H1 (cell line): ENCODE results near the gene EWSR1. TPM values are rescaled to one million over a fixed set of nuclear protein-coding genes. Genes with fewer than 3 reads are reported as not detected.

ENCODE experiments used
- CTCF ChIA-PET: fragments of 300-600 bp; sonication (Branson Sonifier 250); formaldehyde crosslinking; loops from one replicate; lab custom pipeline; 2021; ENCODE audit not compliant: partially characterized antibody; lab: Charles Lee
- POLR2A ChIA-PET: fragments of 300-600 bp; sonication (Branson Sonifier 250); formaldehyde crosslinking; loops from one replicate; lab custom pipeline; 2021; ENCODE audit warnings: inconsistent platforms; ENCODE audit not compliant: partially characterized antibody; lab: Charles Lee
- DNase-seq, 2 experiments: peaks; one replicate each; pipeline versions ENCODE4 v3.0.0 to v3.0.0-alpha.2; 2010 to 2022; ENCODE audit warnings: low spot score in 2 of 2, low read depth in 1 of 2, mixed read lengths in 1 of 2
- FAIRE-seq: peaks from 2 replicates; lab custom pipeline; 2011; peaks lifted over from hg19 to GRCh38; lab: Jason Lieb, UNC
- H2AFZ ChIP-seq: 2 replicates; pipeline ENCODE4 v1.8.1; 2012; ENCODE audit warnings: low read length, inconsistent platforms
- H2AK5ac ChIP-seq: 2 replicates; pipeline ENCODE4 v1.6.1; 2013; ENCODE audit warnings: low read depth, low read length
- H2BK120ac ChIP-seq: replicated peaks from 2 replicates; pipeline ENCODE3; 2013; ENCODE audit warnings: low read depth, low read length, inconsistent platforms
- H2BK12ac ChIP-seq: 2 replicates; pipeline ENCODE4 v1.6.1; 2013; ENCODE audit warnings: low read depth, low read length
- H2BK15ac ChIP-seq: 2 replicates; pipeline ENCODE4 v1.6.1; 2013; ENCODE audit warnings: low read length
- H2BK20ac ChIP-seq: 2 replicates; pipeline ENCODE4 v1.6.1; 2013; ENCODE audit warnings: low read length
- H2BK5ac ChIP-seq: 2 replicates; pipeline ENCODE4 v1.6.1; 2013; ENCODE audit warnings: low read depth, low read length
- H3K14ac ChIP-seq: 2 replicates; pipeline ENCODE4 v1.6.1; 2013; ENCODE audit warnings: inconsistent platforms; ENCODE audit not compliant: insufficient read length
- H3K18ac ChIP-seq: 2 replicates; pipeline ENCODE4 v1.6.1; 2013; ENCODE audit warnings: low read length; ENCODE audit errors: extremely low read depth
- H3K23ac ChIP-seq: 2 replicates; pipeline ENCODE4 v1.6.1; 2013; ENCODE audit warnings: inconsistent platforms; ENCODE audit not compliant: insufficient read length
- H3K23me2 ChIP-seq: 2 replicates; pipeline ENCODE4 v1.6.1; 2013; ENCODE audit warnings: low read depth, low read length
- H3K27ac ChIP-seq: 2 replicates; pipeline ENCODE4 v1.6.1; 2011; ENCODE audit warnings: low read depth, low read length, inconsistent platforms
- H3K27me3 ChIP-seq, 4 experiments: replicated peaks in 1 of 4; 1 replicate in 1 of 4; 2 replicates in 3 of 4; pipeline versions ENCODE4 v1.6.1 to v1.8.1; 2011 to 2013; ENCODE audit warnings: low read length in 3 of 4, mild to moderate bottlenecking in 3 of 4, inconsistent platforms in 2 of 4, mixed read lengths in 2 of 4, moderate library complexity in 1 of 4; ENCODE audit not compliant: control insufficient read depth in 3 of 4, insufficient read depth in 3 of 4; ENCODE audit errors: extremely low read depth in 1 of 4
- H3K36me3 ChIP-seq, 4 experiments: 2 replicates each; pipeline versions ENCODE4 v1.6.1 to v1.8.1; 2011 to 2013; ENCODE audit warnings: mild to moderate bottlenecking in 4 of 4, low read length in 3 of 4, moderate library complexity in 2 of 4, control low read depth in 1 of 4, inconsistent platforms in 1 of 4; ENCODE audit not compliant: insufficient read depth in 4 of 4, control insufficient read depth in 2 of 4
- H3K4ac ChIP-seq: replicated peaks from 2 replicates; pipeline ENCODE3; 2013; ENCODE audit warnings: low read length, low read depth, mixed read lengths, inconsistent platforms; ENCODE audit not compliant: insufficient read length
- H3K4me1 ChIP-seq, 4 experiments: replicated peaks in 1 of 4; 1 replicate in 1 of 4; 2 replicates in 3 of 4; pipeline versions ENCODE4 v1.6.1 to v1.8.1; 2011 to 2013; ENCODE audit warnings: low read length in 3 of 4, inconsistent platforms in 2 of 4, mixed read lengths in 1 of 4; ENCODE audit not compliant: insufficient read depth in 4 of 4, control insufficient read depth in 3 of 4
- H3K4me2 ChIP-seq, 2 experiments: 2 replicates each; pipeline versions ENCODE4 v1.6.1 to v1.8.1; 2011 to 2013; ENCODE audit warnings: low read depth in 2 of 2, low read length in 2 of 2, control low read depth in 1 of 2, inconsistent platforms in 1 of 2, mild to moderate bottlenecking in 1 of 2; ENCODE audit not compliant: insufficient read depth in 1 of 2
- H3K4me3 ChIP-seq, 4 experiments: fragments of 200-600, 300-600 bp in 1 of 4; sonication (generic), shearing (Covaris generic), sonication (Bioruptor Twin) in 1 of 4; 2 replicates each; pipeline versions ENCODE4 v1.5.1 to v1.8.1; 2011 to 2016; ENCODE audit warnings: low read length in 4 of 4, low read depth in 3 of 4, control low read depth in 2 of 4, inconsistent platforms in 2 of 4, mild to moderate bottlenecking in 2 of 4, mixed read lengths in 1 of 4, moderate library complexity in 1 of 4; ENCODE audit not compliant: insufficient read depth in 2 of 4; ENCODE audit errors: extremely low read depth in 1 of 4
- H3K56ac ChIP-seq: replicated peaks from 2 replicates; pipeline ENCODE3; 2013; ENCODE audit warnings: low read depth, mild to moderate bottlenecking, mixed read lengths, low read length, inconsistent platforms; ENCODE audit not compliant: insufficient read length
- H3K79me1 ChIP-seq: 2 replicates; pipeline ENCODE4 v1.6.1; 2013; ENCODE audit warnings: low read depth, low read length, control low read depth
- H3K79me2 ChIP-seq, 2 experiments: 2 replicates each; pipeline versions ENCODE4 v1.6.1 to v1.8.1; 2012 to 2013; ENCODE audit warnings: low read length in 2 of 2, mild to moderate bottlenecking in 2 of 2, inconsistent platforms in 1 of 2; ENCODE audit not compliant: insufficient read depth in 2 of 2, control insufficient read depth in 1 of 2
- H3K9ac ChIP-seq, 4 experiments: replicated peaks in 1 of 4; 1 replicate in 1 of 4; 2 replicates in 3 of 4; pipeline versions ENCODE4 v1.6.1 to v1.8.1; 2011 to 2013; ENCODE audit warnings: low read depth in 3 of 4, low read length in 3 of 4, control low read depth in 2 of 4, mild to moderate bottlenecking in 2 of 4, moderate library complexity in 2 of 4, inconsistent platforms in 1 of 4; ENCODE audit errors: extremely low read depth in 1 of 4
- H3K9me3 ChIP-seq, 2 experiments: 2 replicates each; pipeline versions ENCODE4 v1.6.1 to v1.8.1; 2012 to 2013; ENCODE audit warnings: mild to moderate bottlenecking in 2 of 2, moderate library complexity in 2 of 2, control low read depth in 1 of 2, inconsistent platforms in 1 of 2, low read depth in 1 of 2, low read length in 1 of 2, mixed read lengths in 1 of 2; ENCODE audit not compliant: insufficient read depth in 2 of 2
- H4K20me1 ChIP-seq, 2 experiments: replicated peaks in 1 of 2; 2 replicates each; pipeline versions ENCODE3 to v1.8.1; 2011 to 2013; ENCODE audit warnings: inconsistent platforms in 2 of 2, low read length in 2 of 2, mild to moderate bottlenecking in 1 of 2; ENCODE audit not compliant: insufficient read depth in 2 of 2, control insufficient read depth in 1 of 2
- H4K5ac ChIP-seq: 2 replicates; pipeline ENCODE4 v1.6.1; 2013; ENCODE audit warnings: low read length, low read depth, mixed read lengths, inconsistent platforms; ENCODE audit not compliant: insufficient read length
- H4K8ac ChIP-seq: 2 replicates; pipeline ENCODE4 v1.8.0; 2013; ENCODE audit warnings: mild to moderate bottlenecking, moderate library complexity, low read length, inconsistent platforms; ENCODE audit not compliant: insufficient read depth; ENCODE audit errors: extremely low read depth
- H4K91ac ChIP-seq: replicated peaks from 2 replicates; pipeline ENCODE3; 2013; ENCODE audit warnings: low read length, mixed read lengths, inconsistent platforms; ENCODE audit not compliant: insufficient read length
- BCL11A ChIP-seq, 2 experiments: IDR thresholded peaks; one replicate each; pipeline ENCODE4 v1.6.1; 2011; ENCODE audit warnings: low read depth in 2 of 2, low read length in 2 of 2, mild to moderate bottlenecking in 2 of 2
- CHD2 ChIP-seq: IDR thresholded peaks from 2 replicates; pipeline ENCODE4 v1.6.1; 2012; ENCODE audit warnings: low read length, improper control_type of control experiment
- SIN3A ChIP-seq, 2 experiments: IDR thresholded peaks in 1 of 2; conservative IDR thresholded peaks in 1 of 2; 2 replicates each; pipeline ENCODE4 v1.6.1; 2011 to 2012; ENCODE audit warnings: low read length in 2 of 2, improper control_type of control experiment in 1 of 2, low read depth in 1 of 2, mild to moderate bottlenecking in 1 of 2
- ZNF274 ChIP-seq: IDR thresholded peaks from 2 replicates; pipeline ENCODE4 v1.7.0; 2012; ENCODE audit warnings: low read length, borderline replicate concordance; ENCODE audit errors: extremely low read depth
- WGBS, 2 experiments: shearing (Covaris generic) in 1 of 2; methylation state at CpG; one replicate each; pipeline versions ENCODE4 v1.1.6 to v1.1.7; 2013 to 2015; ENCODE audit warnings: low lambda C conversion rate in 2 of 2, mixed read lengths in 2 of 2, inconsistent platforms in 1 of 2, low coverage in 1 of 2, missing lambda C conversion rate in 1 of 2; ENCODE audit not compliant: insufficient replicate concordance in 2 of 2, insufficient coverage in 1 of 2, insufficient read length in 1 of 2; ENCODE audit errors: extremely low coverage in 1 of 2, missing lambda C conversion rate in 1 of 2; 5-methylcytosine and 5-hydroxymethylcytosine counted together
- polyA plus RNA-seq, 7 experiments: library from polyadenylated mRNA; depleted of rRNA in 3 of 7; stranded (reverse) in 5 of 7; unstranded in 2 of 7; fragments of >200 nt in 5 of 7; fragments of 200-250 nt in 2 of 7; gene quantifications; 1 replicate in 5 of 7; 2 replicates in 1 of 7; 4 replicates in 1 of 7; pipeline versions ENCODE4 v1.2.1 to v1.2.3, GENCODE V29; 2011 to 2013; ENCODE audit warnings: missing spikeins in 2 of 7, mixed read lengths in 2 of 7
- total RNA-seq: library from RNA; stranded (reverse); fragmentation: NEBNext Ultra II Directional; extraction: Animal tissue kit (Norgen Biotek cat#: 25700); gene quantifications from 2 replicates; pipeline ENCODE4 v1.2.1, GENCODE V29; 2021
- TF ChIP-seq, protein P1 (sequence below): IDR thresholded peaks from 2 replicates; pipeline ENCODE4 v1.6.1; 2012; ENCODE audit warnings: inconsistent platforms
- TF ChIP-seq, protein P2 (sequence below): IDR thresholded peaks from 2 replicates; pipeline ENCODE4 v1.6.1; 2012; ENCODE audit warnings: inconsistent platforms
- TF ChIP-seq, protein P3 (sequence below), 3 experiments: IDR thresholded peaks; 1 replicate in 2 of 3; 2 replicates in 1 of 3; pipeline versions ENCODE4 v1.5.1 to v1.6.1; 2011; ENCODE audit warnings: low read length in 3 of 3, mild to moderate bottlenecking in 3 of 3, inconsistent platforms in 2 of 3, low read depth in 1 of 3, moderate library complexity in 1 of 3; ENCODE audit not compliant: insufficient read depth in 1 of 3; ENCODE audit errors: control extremely low read depth in 1 of 3
- TF ChIP-seq, protein P4 (sequence below): IDR thresholded peaks from 2 replicates; pipeline ENCODE4 v1.6.1; 2011; ENCODE audit warnings: low read length, improper control_type of control experiment

EWSR1 gene
- total and polyA plus RNA-seq, 2 of the 8 experiments (the other 6 are each of a cell fraction or from before 2014, with no cell fraction given) = 387 to 930 TPM

DNA sequence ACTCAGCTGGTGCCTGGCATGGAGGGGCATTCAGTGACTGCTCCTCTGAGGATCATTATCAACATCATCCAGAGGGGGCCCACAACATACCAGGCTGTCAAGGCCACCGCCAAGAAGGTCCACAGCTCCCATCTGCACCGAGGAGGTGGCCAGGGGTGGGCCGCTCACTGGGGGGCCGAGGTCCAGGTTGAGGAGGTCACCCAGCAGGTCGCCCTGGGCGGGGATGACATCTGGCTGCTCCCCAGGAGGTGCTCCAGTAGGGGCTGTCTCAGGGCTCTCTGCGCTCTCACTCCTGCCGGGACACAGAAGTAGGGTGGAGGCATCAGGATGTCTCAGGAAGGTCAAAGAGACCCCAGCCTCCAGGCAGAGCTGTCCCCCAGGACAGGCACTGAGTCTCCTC, 72.5 kb downstream of the EWSR1 start:
- H2AFZ ChIP-seq = no peak overlapping the region
- H4K5ac ChIP-seq = no peak overlapping the region
- H3K4me3 ChIP-seq = no peak overlapping the region
- WGBS, 2 experiments = 89% methylated on average over 8 of the region's 8 CpGs; no CpG with 5 or more reads in 1 of the 2 experiments
- H3K4me1 ChIP-seq = no peaks in the 10 kb centered on the region
- H2BK5ac ChIP-seq = no peak overlapping the region
- H3K4ac ChIP-seq = no peak overlapping the region
- H3K36me3 ChIP-seq = peaks cover 7 to 37% (median 19%) of the 10 kb centered on the region in 4 experiments; a peak in 7 of 8 replicates
- FAIRE-seq (no peak), DNase-seq (no peak)
- H3K56ac ChIP-seq = no peak overlapping the region
- ChIA-PET CTCF (interaction anchor here (0.7 to 1.6 kb wide), 3 partner anchors 10 to 14 kb away, joined by 3 to 5 read pairs (median 3); no protein-coding TSS in a partner anchor), POLR2A (no interaction called here)
- H3K79me1 ChIP-seq = no peaks in the 10 kb centered on the region
- no peaks in the 10 kb centered on the region for H3K9me3 ChIP-seq
- H3K18ac ChIP-seq = no peak overlapping the region
- H4K8ac ChIP-seq = no peak overlapping the region
- no peaks in the 10 kb centered on the region for H3K27me3 ChIP-seq
- no peak overlapping the region for H2BK20ac ChIP-seq
- H3K23me2 ChIP-seq = no peaks in the 10 kb centered on the region
- H3K14ac ChIP-seq = no peak overlapping the region
- H2BK12ac ChIP-seq = no peak overlapping the region
- H2BK15ac ChIP-seq = no peak overlapping the region
- no peak overlapping the region for H3K4me2 ChIP-seq
- no peak overlapping the region for H3K9ac ChIP-seq
- H3K27ac ChIP-seq = no peak overlapping the region
- no peak overlapping the region for H3K23ac ChIP-seq
- H4K91ac ChIP-seq = no peak overlapping the region
- H4K20me1 ChIP-seq = peaks cover 1 to 11% of the 10 kb centered on the region in 2 experiments
- no peak overlapping the region for H2BK120ac ChIP-seq
- H3K79me2 ChIP-seq = no peaks in the 10 kb centered on the region
- no peak overlapping the region for H2AK5ac ChIP-seq
- TF ChIP-seq, protein P1, sequence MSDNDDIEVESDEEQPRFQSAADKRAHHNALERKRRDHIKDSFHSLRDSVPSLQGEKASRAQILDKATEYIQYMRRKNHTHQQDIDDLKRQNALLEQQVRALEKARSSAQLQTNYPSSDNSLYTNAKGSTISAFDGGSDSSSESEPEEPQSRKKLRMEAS = no peak
- TF ChIP-seq BCL11A (IDR thresholded peaks at IDR 0.05; ENCODE audit: low read depth in 2 of 2, low read length in 2 of 2) (no peak), SIN3A (conservative IDR thresholded peaks at IDR 0.05 in 1 of 2, IDR thresholded peaks at IDR 0.05 in 1 of 2; ENCODE audit: low read depth in 1 of 2, low read length in 2 of 2) (no peak), ZNF274 (no peak), CHD2 (no peak)
- TF ChIP-seq, protein P2, sequence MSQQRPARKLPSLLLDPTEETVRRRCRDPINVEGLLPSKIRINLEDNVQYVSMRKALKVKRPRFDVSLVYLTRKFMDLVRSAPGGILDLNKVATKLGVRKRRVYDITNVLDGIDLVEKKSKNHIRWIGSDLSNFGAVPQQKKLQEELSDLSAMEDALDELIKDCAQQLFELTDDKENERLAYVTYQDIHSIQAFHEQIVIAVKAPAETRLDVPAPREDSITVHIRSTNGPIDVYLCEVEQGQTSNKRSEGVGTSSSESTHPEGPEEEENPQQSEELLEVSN = no peak
- TF ChIP-seq, protein P3, sequence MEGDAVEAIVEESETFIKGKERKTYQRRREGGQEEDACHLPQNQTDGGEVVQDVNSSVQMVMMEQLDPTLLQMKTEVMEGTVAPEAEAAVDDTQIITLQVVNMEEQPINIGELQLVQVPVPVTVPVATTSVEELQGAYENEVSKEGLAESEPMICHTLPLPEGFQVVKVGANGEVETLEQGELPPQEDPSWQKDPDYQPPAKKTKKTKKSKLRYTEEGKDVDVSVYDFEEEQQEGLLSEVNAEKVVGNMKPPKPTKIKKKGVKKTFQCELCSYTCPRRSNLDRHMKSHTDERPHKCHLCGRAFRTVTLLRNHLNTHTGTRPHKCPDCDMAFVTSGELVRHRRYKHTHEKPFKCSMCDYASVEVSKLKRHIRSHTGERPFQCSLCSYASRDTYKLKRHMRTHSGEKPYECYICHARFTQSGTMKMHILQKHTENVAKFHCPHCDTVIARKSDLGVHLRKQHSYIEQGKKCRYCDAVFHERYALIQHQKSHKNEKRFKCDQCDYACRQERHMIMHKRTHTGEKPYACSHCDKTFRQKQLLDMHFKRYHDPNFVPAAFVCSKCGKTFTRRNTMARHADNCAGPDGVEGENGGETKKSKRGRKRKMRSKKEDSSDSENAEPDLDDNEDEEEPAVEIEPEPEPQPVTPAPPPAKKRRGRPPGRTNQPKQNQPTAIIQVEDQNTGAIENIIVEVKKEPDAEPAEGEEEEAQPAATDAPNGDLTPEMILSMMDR (IDR thresholded peaks at IDR 0.05; ENCODE audit: control extremely low read depth in 1 of 3, insufficient read depth in 1 of 3, low read depth in 1 of 3, low read length in 3 of 3) = no peak
- TF ChIP-seq, protein P4, sequence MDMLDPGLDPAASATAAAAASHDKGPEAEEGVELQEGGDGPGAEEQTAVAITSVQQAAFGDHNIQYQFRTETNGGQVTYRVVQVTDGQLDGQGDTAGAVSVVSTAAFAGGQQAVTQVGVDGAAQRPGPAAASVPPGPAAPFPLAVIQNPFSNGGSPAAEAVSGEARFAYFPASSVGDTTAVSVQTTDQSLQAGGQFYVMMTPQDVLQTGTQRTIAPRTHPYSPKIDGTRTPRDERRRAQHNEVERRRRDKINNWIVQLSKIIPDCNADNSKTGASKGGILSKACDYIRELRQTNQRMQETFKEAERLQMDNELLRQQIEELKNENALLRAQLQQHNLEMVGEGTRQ = no peak
